Measurements from ENCODE around the gene ZNF556.

DNA sequence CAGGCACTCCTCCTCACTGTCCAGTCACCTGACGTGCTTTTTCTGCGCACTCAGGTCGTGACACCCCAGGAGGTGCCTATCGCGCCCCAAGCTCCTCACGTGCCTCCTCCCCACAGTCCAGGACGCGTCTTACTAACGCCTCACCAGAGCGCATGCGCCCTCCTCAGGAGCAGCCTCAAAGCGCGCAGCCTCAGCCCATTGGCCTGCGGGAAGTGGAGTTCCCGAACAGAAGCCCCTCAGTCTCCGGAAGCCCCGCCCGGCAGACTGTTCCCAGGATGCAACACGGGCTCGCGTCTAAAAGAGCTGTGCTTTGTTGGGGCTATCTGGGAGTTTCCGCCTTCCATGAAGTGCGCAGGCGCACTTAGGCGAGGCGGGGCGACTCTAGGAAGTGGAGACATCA is 8.3 kb upstream of the ZNF556 start:
- TF ChIP-seq, protein P1, sequence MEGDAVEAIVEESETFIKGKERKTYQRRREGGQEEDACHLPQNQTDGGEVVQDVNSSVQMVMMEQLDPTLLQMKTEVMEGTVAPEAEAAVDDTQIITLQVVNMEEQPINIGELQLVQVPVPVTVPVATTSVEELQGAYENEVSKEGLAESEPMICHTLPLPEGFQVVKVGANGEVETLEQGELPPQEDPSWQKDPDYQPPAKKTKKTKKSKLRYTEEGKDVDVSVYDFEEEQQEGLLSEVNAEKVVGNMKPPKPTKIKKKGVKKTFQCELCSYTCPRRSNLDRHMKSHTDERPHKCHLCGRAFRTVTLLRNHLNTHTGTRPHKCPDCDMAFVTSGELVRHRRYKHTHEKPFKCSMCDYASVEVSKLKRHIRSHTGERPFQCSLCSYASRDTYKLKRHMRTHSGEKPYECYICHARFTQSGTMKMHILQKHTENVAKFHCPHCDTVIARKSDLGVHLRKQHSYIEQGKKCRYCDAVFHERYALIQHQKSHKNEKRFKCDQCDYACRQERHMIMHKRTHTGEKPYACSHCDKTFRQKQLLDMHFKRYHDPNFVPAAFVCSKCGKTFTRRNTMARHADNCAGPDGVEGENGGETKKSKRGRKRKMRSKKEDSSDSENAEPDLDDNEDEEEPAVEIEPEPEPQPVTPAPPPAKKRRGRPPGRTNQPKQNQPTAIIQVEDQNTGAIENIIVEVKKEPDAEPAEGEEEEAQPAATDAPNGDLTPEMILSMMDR (IDR thresholded peaks at IDR 0.05; ENCODE audit: poor library complexity): no peak
- no peak for TF ChIP-seq EZH2 (IDR thresholded peaks at IDR 0.05; ENCODE audit: borderline replicate concordance)
- no peak for TF ChIP-seq EZH2phosphoT487 (IDR thresholded peaks at IDR 0.05; ENCODE audit: low read depth, severe bottlenecking, unreplicated experiment)

Measured in hepatocyte (in vitro differentiated cells).